ENCODE data around the gene KLHL10.

DNA sequence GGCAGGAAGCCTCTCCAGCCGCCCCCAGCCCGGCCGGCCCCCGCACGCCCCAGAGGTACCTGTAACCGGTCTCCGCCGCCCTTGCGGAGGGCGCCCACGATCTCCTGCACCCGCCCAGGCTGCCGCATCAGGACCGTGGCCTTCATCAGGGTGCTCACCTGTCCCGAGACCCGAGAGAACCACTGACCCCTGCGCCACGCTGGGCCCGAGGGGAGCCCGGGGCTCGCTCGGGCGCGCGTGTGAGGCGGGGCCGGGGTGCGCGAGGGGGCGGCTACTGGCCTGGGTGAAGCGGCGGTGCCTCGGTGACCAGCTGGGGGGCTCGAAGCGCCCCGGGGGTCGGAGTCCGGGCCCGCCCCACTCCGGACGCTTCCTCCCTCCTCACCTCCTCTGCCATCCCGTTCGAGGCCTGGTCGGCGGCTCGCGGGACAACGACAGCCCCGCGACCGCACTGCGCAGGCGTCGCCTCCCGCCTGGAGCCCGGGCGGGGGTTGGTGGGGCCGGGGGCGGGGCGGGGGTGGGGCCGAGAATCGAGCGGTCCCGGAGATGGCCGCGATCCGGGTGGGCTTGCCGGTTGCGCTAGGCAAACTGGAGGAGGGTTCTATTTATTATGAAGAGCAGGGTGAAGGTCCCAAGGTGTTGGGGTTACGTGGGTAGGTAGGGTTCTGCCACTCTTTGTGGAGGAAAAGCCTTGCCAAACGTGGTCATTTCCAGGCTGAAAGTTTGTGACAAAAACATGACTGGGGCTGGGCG is 1.6 kb upstream of the KLHL10 start, which contains the start of gene NT5C3B:
- TF ChIP-seq, protein P1, sequence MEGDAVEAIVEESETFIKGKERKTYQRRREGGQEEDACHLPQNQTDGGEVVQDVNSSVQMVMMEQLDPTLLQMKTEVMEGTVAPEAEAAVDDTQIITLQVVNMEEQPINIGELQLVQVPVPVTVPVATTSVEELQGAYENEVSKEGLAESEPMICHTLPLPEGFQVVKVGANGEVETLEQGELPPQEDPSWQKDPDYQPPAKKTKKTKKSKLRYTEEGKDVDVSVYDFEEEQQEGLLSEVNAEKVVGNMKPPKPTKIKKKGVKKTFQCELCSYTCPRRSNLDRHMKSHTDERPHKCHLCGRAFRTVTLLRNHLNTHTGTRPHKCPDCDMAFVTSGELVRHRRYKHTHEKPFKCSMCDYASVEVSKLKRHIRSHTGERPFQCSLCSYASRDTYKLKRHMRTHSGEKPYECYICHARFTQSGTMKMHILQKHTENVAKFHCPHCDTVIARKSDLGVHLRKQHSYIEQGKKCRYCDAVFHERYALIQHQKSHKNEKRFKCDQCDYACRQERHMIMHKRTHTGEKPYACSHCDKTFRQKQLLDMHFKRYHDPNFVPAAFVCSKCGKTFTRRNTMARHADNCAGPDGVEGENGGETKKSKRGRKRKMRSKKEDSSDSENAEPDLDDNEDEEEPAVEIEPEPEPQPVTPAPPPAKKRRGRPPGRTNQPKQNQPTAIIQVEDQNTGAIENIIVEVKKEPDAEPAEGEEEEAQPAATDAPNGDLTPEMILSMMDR (conservative IDR thresholded peaks at IDR 0.05; ENCODE audit: low read depth, low read length) = no peak
- no peak for TF ChIP-seq FOS (IDR thresholded peaks at IDR 0.05; ENCODE audit: low read depth, low read length)

Measured in IMR-90 (cell line).